WI38 (cell line): Measurements from ENCODE around the gene CRPPA.

ENCODE experiments used
- H3K4me3 ChIP-seq: 2 replicates; pipeline ENCODE4 v1.5.1; 2011; ENCODE audit warnings: low read depth, mild to moderate bottlenecking, control low read depth, low read length
- CTCF ChIP-seq: IDR thresholded peaks from 2 replicates; pipeline ENCODE4 v1.5.1; 2012; ENCODE audit warnings: low read depth, mild to moderate bottlenecking, control low read depth, low read length

Gene CRPPA

GRCh38 chr7:16432425-16432731 is 11.0 kb upstream of the CRPPA start:
- H3K4me3 ChIP-seq: no peak overlapping the region
- no peak for TF ChIP-seq CTCF

- TF ChIP-seq CTCF: peak; percentile 28; the same call in 1 of the 2 replicates
- H3K4me3 ChIP-seq: no peak overlapping the region
Measured at GRCh38 chr7:16431646-16432424, 10.5 kb upstream of the CRPPA start.

- TF ChIP-seq CTCF: no peak
- H3K4me3 ChIP-seq: no peak overlapping the region
Measured at GRCh38 chr7:16430133-16430532, 8.8 kb upstream of the CRPPA start.

- no peak overlapping the region for H3K4me3 ChIP-seq
- no peak for TF ChIP-seq CTCF
Measured at GRCh38 chr7:16428672-16429071, 7.3 kb upstream of the CRPPA start.

GRCh38 chr7:16428182-16428581 is 6.8 kb upstream of the CRPPA start:
- no peak overlapping the region for H3K4me3 ChIP-seq
- no peak for TF ChIP-seq CTCF

GRCh38 chr7:16423761-16424160 is 2.4 kb upstream of the CRPPA start:
- H3K4me3 ChIP-seq: no peak overlapping the region
- no peak for TF ChIP-seq CTCF

GRCh38 chr7:16422917-16423316 is 1.6 kb upstream of the CRPPA start:
- H3K4me3 ChIP-seq: no peak overlapping the region
- no peak for TF ChIP-seq CTCF
